ENCODE measurements around the gene ADAD1. TPM values are rescaled to one million over a fixed set of nuclear protein-coding genes. Genes with fewer than 3 reads are reported as not detected.

The ADAD1 gene
- total RNA-seq (not detected), total RNA-seq (0 to 0.12 (median 0) reads per million in 29 experiments)
- total RNA-seq (2013) = not detected

DNA sequence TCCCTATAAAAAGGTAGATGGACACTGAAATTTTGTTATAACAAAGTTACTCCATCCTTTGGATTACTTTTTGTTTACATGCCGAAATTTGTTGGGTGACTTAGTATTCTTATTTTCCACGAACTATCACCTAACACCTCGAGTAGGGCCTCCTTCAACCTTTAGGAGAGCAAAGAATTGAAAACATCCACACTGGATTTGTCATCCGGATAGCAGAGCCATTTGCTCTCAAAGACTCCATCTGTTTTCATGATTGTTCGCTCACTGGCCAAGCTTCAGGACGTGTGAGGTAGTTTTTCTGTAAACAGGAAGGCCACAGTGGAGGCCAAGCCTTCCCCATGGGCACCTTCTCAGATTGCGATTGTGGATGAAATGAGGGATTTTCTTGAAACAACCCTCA lies at the start of gene ADAD1:
Gene ADAD1, plus strand, starts transcription at position 301 of the 400 bp plus-strand sequence. CDS start 1,059 bp downstream, outside the sequence.
- ChIA-PET POLR2A (no interaction called here), CTCF (no interaction called here)
- H3K27ac Mint-ChIP-seq = no peak within 1 kb of the TSS
- H3K9me3 ChIP-seq = peaks cover 2% of the 10 kb centered on the region
- no peak within 1 kb of the TSS for H3K4me3 Mint-ChIP-seq
- H3K4me3 ChIP-seq (ENCODE audit: control insufficient read depth in 1 of 2, extremely low read depth in 1 of 2, low read length in 1 of 2) = no peak within 1 kb of the TSS
- H3K36me3 ChIP-seq (ENCODE audit: control insufficient read depth in 2 of 2, extremely low read depth in 1 of 2, insufficient read depth in 1 of 2, low read length in 1 of 2) = no peaks in the 10 kb centered on the region
- H3K9me3 Mint-ChIP-seq = peaks cover 0 to 3% (median 0%) of the 10 kb centered on the region in 3 donors
- no peak within 1 kb of the TSS for H3K27ac ChIP-seq (ENCODE audit: low read length)
- no peaks in the 10 kb centered on the region for H3K27me3 ChIP-seq (replicated peaks in 1 of 2; ENCODE audit: control insufficient read depth in 2 of 2, extremely low read depth in 1 of 2, insufficient read depth in 2 of 2, low read length in 1 of 2)
- no peaks in the 10 kb centered on the region for H3K4me1 ChIP-seq (ENCODE audit: control insufficient read depth in 1 of 2, extremely low read depth in 1 of 2, insufficient read depth in 2 of 2, low read length in 2 of 2)
- H3K36me3 Mint-ChIP-seq = no peaks in the 10 kb centered on the region
- no peaks in the 10 kb centered on the region for H3K27me3 Mint-ChIP-seq
- H3K4me1 Mint-ChIP-seq = no peaks in the 10 kb centered on the region
- WGBS (ENCODE audit: insufficient coverage) = 85% methylated on average over 3 of the region's 7 CpGs
- ATAC-seq (replicated peaks in 1 of 4) (no peak), DNase-seq (no peak)

- ATAC-seq (replicated peaks in 1 of 4) (no peak), DNase-seq (no peak)
- H3K36me3 Mint-ChIP-seq = peaks cover 41% of the 10 kb centered on the region
- H3K4me3 ChIP-seq (ENCODE audit: control insufficient read depth in 1 of 2, extremely low read depth in 1 of 2, low read length in 1 of 2) = no peak overlapping the region
- peaks cover 0 to 11% (median 9%) of the 10 kb centered on the region in 3 donors for H3K4me1 Mint-ChIP-seq
- 100% methylated on average over 1 of the region's 3 CpGs for WGBS (ENCODE audit: insufficient coverage)
- H3K36me3 ChIP-seq (ENCODE audit: control insufficient read depth in 2 of 2, extremely low read depth in 1 of 2, insufficient read depth in 1 of 2, low read length in 1 of 2) = peaks cover 0 to 42% of the 10 kb centered on the region in 2 donors
- H3K4me1 ChIP-seq (ENCODE audit: control insufficient read depth in 1 of 2, extremely low read depth in 1 of 2, insufficient read depth in 2 of 2, low read length in 2 of 2) = no peaks in the 10 kb centered on the region
- no peak overlapping the region for H3K27ac ChIP-seq (ENCODE audit: low read length)
- no peak overlapping the region for H3K27ac Mint-ChIP-seq
- H3K9me3 Mint-ChIP-seq = no peaks in the 10 kb centered on the region
- no peaks in the 10 kb centered on the region for H3K9me3 ChIP-seq
- ChIA-PET POLR2A (no interaction called here), CTCF (no interaction called here)
- no peak overlapping the region for H3K4me3 Mint-ChIP-seq
- H3K27me3 Mint-ChIP-seq = no peaks in the 10 kb centered on the region
- H3K27me3 ChIP-seq (replicated peaks in 1 of 2; ENCODE audit: control insufficient read depth in 2 of 2, extremely low read depth in 1 of 2, insufficient read depth in 2 of 2, low read length in 1 of 2) = no peaks in the 10 kb centered on the region
These were observed 48.8 kb upstream of the ADAD1 start for GRCh38 chr4:122329876-122330565.

GRCh38 chr4:122331195-122331594 lies 47.6 kb upstream of the ADAD1 start:
- POLR2A ChIA-PET = no interaction called here

DNA sequence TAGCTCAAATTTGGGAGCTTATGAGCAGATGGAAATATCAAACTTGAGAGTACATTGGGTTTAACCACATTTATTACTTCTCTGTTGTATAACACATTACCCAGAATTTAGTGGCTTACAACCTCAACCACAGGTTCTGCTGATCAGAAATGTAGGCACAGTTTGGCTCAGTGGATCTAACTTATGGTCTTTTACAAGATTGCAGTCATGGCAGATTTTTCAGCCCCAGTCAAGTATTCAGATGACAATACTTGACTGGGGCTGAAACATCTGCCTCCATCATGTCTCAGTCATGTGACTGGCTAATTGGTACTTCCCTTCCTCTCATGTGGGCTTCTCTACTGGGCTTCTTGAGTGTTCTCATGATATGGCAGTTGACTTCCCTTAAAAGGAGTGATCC lies 44.0 kb upstream of the ADAD1 start:
- peaks cover 0 to 9% (median 6%) of the 10 kb centered on the region in 3 donors for H3K4me1 Mint-ChIP-seq
- H3K4me1 ChIP-seq (ENCODE audit: control insufficient read depth in 1 of 2, extremely low read depth in 1 of 2, insufficient read depth in 2 of 2, low read length in 2 of 2) = no peaks in the 10 kb centered on the region
- H3K27me3 ChIP-seq (replicated peaks in 1 of 2; ENCODE audit: control insufficient read depth in 2 of 2, extremely low read depth in 1 of 2, insufficient read depth in 2 of 2, low read length in 1 of 2) = no peaks in the 10 kb centered on the region
- ChIA-PET POLR2A (no interaction called here), CTCF (no interaction called here)
- no peak overlapping the region for H3K27ac Mint-ChIP-seq
- peaks cover 3 to 54% of the 10 kb centered on the region in 2 donors for H3K36me3 ChIP-seq (ENCODE audit: control insufficient read depth in 2 of 2, extremely low read depth in 1 of 2, insufficient read depth in 1 of 2, low read length in 1 of 2)
- H3K4me3 Mint-ChIP-seq = no peak overlapping the region
- no peak overlapping the region for H3K4me3 ChIP-seq (ENCODE audit: control insufficient read depth in 1 of 2, extremely low read depth in 1 of 2, low read length in 1 of 2)
- no peak overlapping the region for H3K27ac ChIP-seq (ENCODE audit: low read length)
- H3K36me3 Mint-ChIP-seq = peaks cover 45% of the 10 kb centered on the region
- H3K27me3 Mint-ChIP-seq = no peaks in the 10 kb centered on the region
- no peaks in the 10 kb centered on the region for H3K9me3 ChIP-seq
- DNase-seq (no peak), ATAC-seq (replicated peaks in 1 of 4) (no peak)
- no peaks in the 10 kb centered on the region for H3K9me3 Mint-ChIP-seq

More at GRCh38 chr4:122331195-122331594, 47.6 kb upstream of the ADAD1 start:
- H3K4me3 ChIP-seq (ENCODE audit: control insufficient read depth in 1 of 2, extremely low read depth in 1 of 2, low read length in 1 of 2) = no peak overlapping the region
- H3K9me3 ChIP-seq = no peaks in the 10 kb centered on the region
- no peak overlapping the region for H3K4me3 Mint-ChIP-seq
- DNase-seq (no peak), ATAC-seq (replicated peaks in 1 of 4) (no peak)
- no peak overlapping the region for H3K27ac ChIP-seq (ENCODE audit: low read length)
- H3K27me3 Mint-ChIP-seq = no peaks in the 10 kb centered on the region
- no peaks in the 10 kb centered on the region for H3K4me1 ChIP-seq (ENCODE audit: control insufficient read depth in 1 of 2, extremely low read depth in 1 of 2, insufficient read depth in 2 of 2, low read length in 2 of 2)
- H3K9me3 Mint-ChIP-seq = no peaks in the 10 kb centered on the region
- no peak overlapping the region for H3K27ac Mint-ChIP-seq
- H3K4me1 Mint-ChIP-seq = peaks cover 0 to 11% (median 9%) of the 10 kb centered on the region in 3 donors
- WGBS (ENCODE audit: insufficient coverage) = no CpG with 5 or more reads among the region's 4 CpGs
- H3K36me3 ChIP-seq (ENCODE audit: control insufficient read depth in 2 of 2, extremely low read depth in 1 of 2, insufficient read depth in 1 of 2, low read length in 1 of 2) = peaks cover 0 to 49% of the 10 kb centered on the region in 2 donors
- H3K27me3 ChIP-seq (replicated peaks in 1 of 2; ENCODE audit: control insufficient read depth in 2 of 2, extremely low read depth in 1 of 2, insufficient read depth in 2 of 2, low read length in 1 of 2) = no peaks in the 10 kb centered on the region
- H3K36me3 Mint-ChIP-seq = peaks cover 51% of the 10 kb centered on the region
- CTCF ChIA-PET = no interaction called here

GRCh38 chr4:122341886-122342285 lies 36.9 kb upstream of the ADAD1 start:
- no peaks in the 10 kb centered on the region for H3K27me3 ChIP-seq (replicated peaks in 1 of 2; ENCODE audit: control insufficient read depth in 2 of 2, extremely low read depth in 1 of 2, insufficient read depth in 2 of 2, low read length in 1 of 2)
- ChIA-PET POLR2A (no interaction called here), CTCF (interaction anchor here in 1 of 2 donors (0.6 kb wide), 1 partner anchor 19 kb away, joined by 3 read pairs; no protein-coding TSS in a partner anchor)
- Mint-ChIP-seq H3K27ac (no peak overlapping the region), H3K4me1 (no peaks in the 10 kb centered on the region), H3K9me3 (no peaks in the 10 kb centered on the region), H3K27me3 (no peaks in the 10 kb centered on the region), H3K4me3 (no peak overlapping the region), H3K36me3 (peaks cover 46% of the 10 kb centered on the region)
- H3K4me3 ChIP-seq (ENCODE audit: control insufficient read depth in 1 of 2, extremely low read depth in 1 of 2, low read length in 1 of 2) = no peak overlapping the region
- no peak overlapping the region for H3K27ac ChIP-seq (ENCODE audit: low read length)
- H3K36me3 ChIP-seq (ENCODE audit: control insufficient read depth in 2 of 2, extremely low read depth in 1 of 2, insufficient read depth in 1 of 2, low read length in 1 of 2) = peaks cover 3 to 38% of the 10 kb centered on the region in 2 donors
- ATAC-seq (replicated peaks in 1 of 4) (no peak), DNase-seq (no peak)
- no peaks in the 10 kb centered on the region for H3K9me3 ChIP-seq
- no peaks in the 10 kb centered on the region for H3K4me1 ChIP-seq (ENCODE audit: control insufficient read depth in 1 of 2, extremely low read depth in 1 of 2, insufficient read depth in 2 of 2, low read length in 2 of 2)
- no CpG with 5 or more reads among the region's 1 CpG for WGBS (ENCODE audit: insufficient coverage)

GRCh38 chr4:122346036-122346435 lies 32.8 kb upstream of the ADAD1 start:
- POLR2A ChIA-PET = no interaction called here
- peaks cover 71% of the 10 kb centered on the region for H3K36me3 Mint-ChIP-seq

More at GRCh38 chr4:122346036-122346435, 32.8 kb upstream of the ADAD1 start:
- DNase-seq = no peak
- ATAC-seq (replicated peaks in 1 of 4) = no peak
- Histone ChIP-seq H3K36me3 (ENCODE audit: control insufficient read depth in 2 of 2, extremely low read depth in 1 of 2, insufficient read depth in 1 of 2, low read length in 1 of 2) (peaks cover 0 to 61% of the 10 kb centered on the region in 2 donors), H3K4me1 (ENCODE audit: control insufficient read depth in 1 of 2, extremely low read depth in 1 of 2, insufficient read depth in 2 of 2, low read length in 2 of 2) (no peaks in the 10 kb centered on the region), H3K27ac (ENCODE audit: low read length) (no peak overlapping the region), H3K4me3 (ENCODE audit: control insufficient read depth in 1 of 2, extremely low read depth in 1 of 2, low read length in 1 of 2) (no peak overlapping the region), H3K9me3 (no peaks in the 10 kb centered on the region), H3K27me3 (replicated peaks in 1 of 2; ENCODE audit: control insufficient read depth in 2 of 2, extremely low read depth in 1 of 2, insufficient read depth in 2 of 2, low read length in 1 of 2) (no peaks in the 10 kb centered on the region)
- no peaks in the 10 kb centered on the region for H3K9me3 Mint-ChIP-seq
- no peak overlapping the region for H3K27ac Mint-ChIP-seq
- H3K27me3 Mint-ChIP-seq = no peaks in the 10 kb centered on the region
- CTCF ChIA-PET = interaction anchor here in 1 of 2 donors (0.7 kb wide), 2 partner anchors 232 to 585 kb away, joined by 3 read pairs; no protein-coding TSS in a partner anchor
- no peak overlapping the region for H3K4me3 Mint-ChIP-seq
- no peaks in the 10 kb centered on the region for H3K4me1 Mint-ChIP-seq
- 100% methylated on average over 1 of the region's 1 CpG for WGBS (ENCODE audit: insufficient coverage)
